ENCODE data around the gene TUFT1. TPM values are rescaled to one million over a fixed set of nuclear protein-coding genes. Genes with fewer than 3 reads are reported as not detected.
"Not testable (repeated sequence)": the region's sequence is repeated elsewhere in the genome, so short reads cannot be mapped to it uniquely, and the experiment has no call there.

TUFT1 gene
- total RNA-seq, 1 donor from 2014 or later, result 33.5 TPM

DNA sequence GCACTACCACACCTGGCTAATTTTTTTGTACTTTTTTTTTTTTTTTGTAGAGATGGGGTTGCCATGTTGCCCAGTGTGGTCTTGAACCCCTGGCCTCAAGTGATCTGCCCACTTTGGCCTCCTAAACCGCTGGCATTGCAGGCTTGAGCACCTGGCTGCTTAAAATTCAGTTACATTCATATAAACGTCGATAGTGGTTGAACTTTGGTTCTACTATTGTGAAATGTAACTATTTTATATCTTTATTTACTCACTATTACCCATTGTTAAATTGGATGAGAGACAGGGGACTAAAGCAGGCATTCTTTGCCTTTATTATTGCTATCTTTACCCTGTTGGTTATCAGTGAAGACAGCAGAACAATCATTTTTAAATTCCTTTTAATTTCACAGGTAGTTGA is 77.9 kb downstream of the TUFT1 start:
- TF ChIP-seq, protein P1, sequence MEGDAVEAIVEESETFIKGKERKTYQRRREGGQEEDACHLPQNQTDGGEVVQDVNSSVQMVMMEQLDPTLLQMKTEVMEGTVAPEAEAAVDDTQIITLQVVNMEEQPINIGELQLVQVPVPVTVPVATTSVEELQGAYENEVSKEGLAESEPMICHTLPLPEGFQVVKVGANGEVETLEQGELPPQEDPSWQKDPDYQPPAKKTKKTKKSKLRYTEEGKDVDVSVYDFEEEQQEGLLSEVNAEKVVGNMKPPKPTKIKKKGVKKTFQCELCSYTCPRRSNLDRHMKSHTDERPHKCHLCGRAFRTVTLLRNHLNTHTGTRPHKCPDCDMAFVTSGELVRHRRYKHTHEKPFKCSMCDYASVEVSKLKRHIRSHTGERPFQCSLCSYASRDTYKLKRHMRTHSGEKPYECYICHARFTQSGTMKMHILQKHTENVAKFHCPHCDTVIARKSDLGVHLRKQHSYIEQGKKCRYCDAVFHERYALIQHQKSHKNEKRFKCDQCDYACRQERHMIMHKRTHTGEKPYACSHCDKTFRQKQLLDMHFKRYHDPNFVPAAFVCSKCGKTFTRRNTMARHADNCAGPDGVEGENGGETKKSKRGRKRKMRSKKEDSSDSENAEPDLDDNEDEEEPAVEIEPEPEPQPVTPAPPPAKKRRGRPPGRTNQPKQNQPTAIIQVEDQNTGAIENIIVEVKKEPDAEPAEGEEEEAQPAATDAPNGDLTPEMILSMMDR (conservative IDR thresholded peaks at IDR 0.05; ENCODE audit: low read depth, low read length), result no peak
- no peak for DNase-seq (ENCODE audit: low read depth)
- H3K4me3 ChIP-seq (ENCODE audit: low read depth, low read length), result no peak overlapping the region

DNA sequence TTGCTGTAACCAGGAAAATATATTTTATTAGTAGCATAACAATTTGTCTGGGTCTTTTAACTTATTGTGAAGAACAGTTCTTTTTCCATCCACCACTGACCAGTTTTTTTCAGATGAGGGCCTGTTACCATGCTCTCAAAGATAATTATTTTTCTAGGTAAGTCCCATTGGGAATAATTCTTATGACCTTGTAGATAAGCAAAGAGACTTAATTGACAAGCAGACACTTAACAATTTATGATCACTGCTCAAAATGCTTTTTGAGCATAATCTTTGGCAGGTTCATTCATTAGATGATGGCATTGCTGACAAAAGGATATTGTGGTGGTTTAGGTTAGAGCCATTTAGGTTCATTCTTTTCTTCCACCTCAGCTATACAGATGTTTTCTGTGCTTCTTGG is 78.4 kb downstream of the TUFT1 start:
- TF ChIP-seq, protein P1 (conservative IDR thresholded peaks at IDR 0.05; ENCODE audit: low read depth, low read length), result no peak
- no peak overlapping the region for H3K4me3 ChIP-seq (ENCODE audit: low read depth, low read length)
- no peak for DNase-seq (ENCODE audit: low read depth)

- DNase-seq (ENCODE audit: low read depth); H3K4me3 ChIP-seq (ENCODE audit: low read depth, low read length): not testable (repeated sequence)
Measured at GRCh38 chr1:151618996-151619395, 78.9 kb downstream of the TUFT1 start.

GRCh38 chr1:151619489-151620093 is 79.5 kb downstream of the TUFT1 start:
- TF ChIP-seq, protein P1 (conservative IDR thresholded peaks at IDR 0.05; ENCODE audit: low read depth, low read length), result no peak
- no peak for DNase-seq (ENCODE audit: low read depth)
- H3K4me3 ChIP-seq (ENCODE audit: low read depth, low read length), result no peak overlapping the region

GRCh38 chr1:151620286-151620685 is 80.2 kb downstream of the TUFT1 start:
- H3K4me3 ChIP-seq (ENCODE audit: low read depth, low read length), result no peak overlapping the region
- TF ChIP-seq, protein P1 (conservative IDR thresholded peaks at IDR 0.05; ENCODE audit: low read depth, low read length), result no peak
- DNase-seq (ENCODE audit: low read depth), result no peak

DNA sequence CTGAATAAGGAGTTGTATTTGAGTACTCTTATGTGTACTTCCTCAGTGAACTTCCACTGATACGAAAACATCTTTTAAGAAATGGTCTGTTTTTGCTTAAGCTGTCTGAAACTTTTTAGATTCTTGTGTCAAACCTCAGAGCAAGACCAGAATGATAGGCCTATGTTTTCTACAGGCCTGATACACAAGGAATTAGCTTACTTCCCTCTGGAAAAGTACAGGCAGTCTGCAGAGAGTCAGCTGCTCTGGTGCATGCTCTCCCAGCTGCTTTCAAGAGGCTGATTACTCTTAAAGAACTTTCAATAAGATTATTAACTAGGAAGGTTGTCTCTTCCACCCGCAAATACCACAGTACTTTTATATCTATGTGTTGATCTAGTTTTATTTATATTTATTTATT is 81.2 kb downstream of the TUFT1 start:
- TF ChIP-seq, protein P1 (conservative IDR thresholded peaks at IDR 0.05; ENCODE audit: low read depth, low read length), result no peak

DNA sequence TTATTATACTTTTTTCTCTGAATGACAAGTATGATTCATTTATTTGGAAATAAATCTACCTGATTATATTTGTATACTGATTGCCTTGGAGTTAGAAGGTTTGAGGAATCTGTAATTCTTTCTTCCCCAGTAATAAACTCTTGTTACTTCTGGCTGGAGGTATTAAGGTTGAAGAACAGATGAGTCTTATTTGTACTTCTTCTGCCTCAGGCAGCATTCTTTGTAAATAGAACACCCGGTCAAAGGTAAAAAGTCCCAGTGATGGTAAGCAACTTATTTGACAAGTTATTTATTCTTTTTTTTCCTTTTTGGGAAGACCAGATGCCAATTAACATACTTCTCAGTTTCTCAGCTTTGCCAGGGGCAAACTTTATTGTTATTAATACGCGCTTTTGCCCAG is 84.7 kb downstream of the TUFT1 start:
- TF ChIP-seq, protein P1 (conservative IDR thresholded peaks at IDR 0.05; ENCODE audit: low read depth, low read length), result no peak
- DNase-seq (ENCODE audit: low read depth), result no peak
- no peak overlapping the region for H3K4me3 ChIP-seq (ENCODE audit: low read depth, low read length)

More for the DNA sequence above, 81.2 kb downstream of the TUFT1 start:
- no peak overlapping the region for H3K4me3 ChIP-seq (ENCODE audit: low read depth, low read length)
- no peak for DNase-seq (ENCODE audit: low read depth)
